Retinal pigment epithelial cell (primary cell): Measurements from ENCODE around the gene MPV17L2.
"Not testable (repeated sequence)": the region's sequence is repeated elsewhere in the genome, so short reads cannot be mapped to it uniquely, and the experiment has no call there.

Experiments
- DNase-seq: peaks from one replicate; pipeline ENCODE4 v3.0.0-alpha.2; 2010; ENCODE audit warnings: low read depth
- H3K4me3 ChIP-seq: 2 replicates; pipeline ENCODE4 v1.5.1; 2011; ENCODE audit warnings: mild to moderate bottlenecking, low read length, control low read depth, moderate library complexity
- CTCF ChIP-seq: conservative IDR thresholded peaks from 2 replicates; pipeline ENCODE4 v1.5.1; 2011; ENCODE audit warnings: low read depth, low read length, control low read depth, inconsistent platforms

MPV17L2 gene

GRCh38 chr19:18208098-18208951 is 15.3 kb downstream of the MPV17L2 start:
- H3K4me3 ChIP-seq, result no peak overlapping the region

GRCh38 chr19:18209912-18210311 is 16.9 kb downstream of the MPV17L2 start:
- not testable (repeated sequence) for DNase-seq, H3K4me3 ChIP-seq

More at GRCh38 chr19:18208098-18208951, 15.3 kb downstream of the MPV17L2 start:
- TF ChIP-seq CTCF, result peak; percentile 57
- no peak for DNase-seq

- no peak for DNase-seq
- H3K4me3 ChIP-seq, result no peak overlapping the region
- no peak for TF ChIP-seq CTCF
These were observed 18.7 kb downstream of the MPV17L2 start for GRCh38 chr19:18211683-18212082.

GRCh38 chr19:18214779-18215433 is 21.9 kb downstream of the MPV17L2 start:
- no peak overlapping the region for H3K4me3 ChIP-seq
- DNase-seq, result no peak
- TF ChIP-seq CTCF, result no peak

- no peak overlapping the region for H3K4me3 ChIP-seq
- TF ChIP-seq CTCF, result no peak
These were observed 23.8 kb downstream of the MPV17L2 start for GRCh38 chr19:18216789-18217188.

GRCh38 chr19:18218159-18218558 is 25.1 kb downstream of the MPV17L2 start:
- no peak for DNase-seq
- TF ChIP-seq CTCF, result no peak
- H3K4me3 ChIP-seq, result no peak overlapping the region

More at GRCh38 chr19:18216789-18217188, 23.8 kb downstream of the MPV17L2 start:
- no peak for DNase-seq

- DNase-seq, result no peak
- no peak overlapping the region for H3K4me3 ChIP-seq
- TF ChIP-seq CTCF, result no peak
These were observed 25.6 kb downstream of the MPV17L2 start for GRCh38 chr19:18218600-18218999.
